Measurements from ENCODE around the gene PLCB1. TPM values are rescaled to one million over a fixed set of nuclear protein-coding genes. Genes with fewer than 3 reads are reported as not detected.

Gene PLCB1
- polyA plus RNA-seq, 1 donor (not counting 4 experiments of a cell fraction or from before 2014, with no cell fraction given): 0.37 TPM

- Histone ChIP-seq H3K4me1 (ENCODE audit: control insufficient read depth, extremely low read depth, insufficient read depth, low read length) (no peaks in the 10 kb centered on the region), H4K20me1 (ENCODE audit: control insufficient read depth, extremely low read depth, insufficient read depth, low read length) (no peaks in the 10 kb centered on the region), H3K27ac (ENCODE audit: control insufficient read depth, insufficient read depth, low read length) (no peak overlapping the region), H3K36me3 (ENCODE audit: control insufficient read depth in 2 of 2, extremely low read depth in 1 of 2, insufficient read depth in 2 of 2, low read length in 2 of 2) (no peaks in the 10 kb centered on the region), H3K27me3 (ENCODE audit: control insufficient read depth, extremely low read depth, insufficient read depth, low read length) (no peaks in the 10 kb centered on the region), H3K4me3 (ENCODE audit: control insufficient read depth in 2 of 3, extremely low read depth in 1 of 3, insufficient read depth in 2 of 3, low read depth in 1 of 3, low read length in 3 of 3) (no peak overlapping the region), H3K79me2 (ENCODE audit: control insufficient read depth, insufficient read depth, low read length) (no peaks in the 10 kb centered on the region), H3K4me2 (ENCODE audit: control insufficient read depth, extremely low read depth, insufficient read depth, low read depth, low read length) (no peak overlapping the region), H3K9ac (ENCODE audit: control insufficient read depth, extremely low read depth, insufficient read depth, low read length) (no peak overlapping the region), H2AFZ (ENCODE audit: control insufficient read depth, low read length) (no peak overlapping the region), H3K9me3 (ENCODE audit: control insufficient read depth, low read depth, low read length) (no peaks in the 10 kb centered on the region), H3K9me1 (ENCODE audit: control insufficient read depth, extremely low read depth, insufficient read depth, low read length) (no peaks in the 10 kb centered on the region)
- DNase-seq (ENCODE audit: low read depth, low spot score) (no peak), FAIRE-seq (no peak)
- TF ChIP-seq EZH2 (IDR thresholded peaks at IDR 0.05; ENCODE audit: low read length) (no peak), CTCF (optimal IDR thresholded peaks at IDR 0.05 in 1 of 3, IDR thresholded peaks at IDR 0.05 in 1 of 3, conservative IDR thresholded peaks at IDR 0.05 in 1 of 3; ENCODE audit: extremely low read depth in 1 of 3, insufficient read depth in 2 of 3, low read length in 3 of 3) (no peak)
- dilution Hi-C loops (cut with MboI; ENCODE audit: extremely low pct_ligation_motif_present, low sequenced_read_pairs): no loop called here
Measured at GRCh38 chr20:8837396-8837795, 705.3 kb downstream of the PLCB1 start.

GRCh38 chr20:8842525-8842924, 710.5 kb downstream of the PLCB1 start:
- H3K27me3 ChIP-seq (ENCODE audit: control insufficient read depth, extremely low read depth, insufficient read depth, low read length): no peaks in the 10 kb centered on the region
- dilution Hi-C loops (cut with MboI; ENCODE audit: extremely low pct_ligation_motif_present, low sequenced_read_pairs): no loop called here
- H3K4me3 ChIP-seq (ENCODE audit: control insufficient read depth in 2 of 3, extremely low read depth in 1 of 3, insufficient read depth in 2 of 3, low read depth in 1 of 3, low read length in 3 of 3): no peak overlapping the region
- FAIRE-seq: no peak
- DNase-seq (ENCODE audit: low read depth, low spot score): no peak
- no peaks in the 10 kb centered on the region for H3K36me3 ChIP-seq (ENCODE audit: control insufficient read depth in 2 of 2, extremely low read depth in 1 of 2, insufficient read depth in 2 of 2, low read length in 2 of 2)
- H4K20me1 ChIP-seq (ENCODE audit: control insufficient read depth, extremely low read depth, insufficient read depth, low read length): no peaks in the 10 kb centered on the region
- TF ChIP-seq EZH2 (IDR thresholded peaks at IDR 0.05; ENCODE audit: low read length) (no peak), CTCF (optimal IDR thresholded peaks at IDR 0.05 in 1 of 3, IDR thresholded peaks at IDR 0.05 in 1 of 3, conservative IDR thresholded peaks at IDR 0.05 in 1 of 3; ENCODE audit: extremely low read depth in 1 of 3, insufficient read depth in 2 of 3, low read length in 3 of 3) (no peak)
- no peak overlapping the region for H2AFZ ChIP-seq (ENCODE audit: control insufficient read depth, low read length)
- H3K9ac ChIP-seq (ENCODE audit: control insufficient read depth, extremely low read depth, insufficient read depth, low read length): no peak overlapping the region
- H3K4me1 ChIP-seq (ENCODE audit: control insufficient read depth, extremely low read depth, insufficient read depth, low read length): no peaks in the 10 kb centered on the region
- H3K27ac ChIP-seq (ENCODE audit: control insufficient read depth, insufficient read depth, low read length): no peak overlapping the region
- H3K9me1 ChIP-seq (ENCODE audit: control insufficient read depth, extremely low read depth, insufficient read depth, low read length): no peaks in the 10 kb centered on the region
- H3K79me2 ChIP-seq (ENCODE audit: control insufficient read depth, insufficient read depth, low read length): no peaks in the 10 kb centered on the region
- no peaks in the 10 kb centered on the region for H3K9me3 ChIP-seq (ENCODE audit: control insufficient read depth, low read depth, low read length)
- no peak overlapping the region for H3K4me2 ChIP-seq (ENCODE audit: control insufficient read depth, extremely low read depth, insufficient read depth, low read depth, low read length)

Measured in keratinocyte (primary cell).